A549 (cell line): Measurements from ENCODE around the gene RNF43. TPM values are rescaled to one million over a fixed set of nuclear protein-coding genes. Genes with fewer than 3 reads are reported as not detected.

ENCODE experiments used
- ATAC-seq, 2 experiments: fragments of 200-7000 bp in 1 of 2; fragments of >200 bp in 1 of 2; cut with Nextera tagmentation in 1 of 2; cut with Tn5 transposase in 1 of 2; 3 replicates each; pipeline versions ENCODE4 v1.8.0 to v1.9.1; 2018 to 2020; ENCODE audit warnings: mild to moderate bottlenecking in 1 of 2, moderate library complexity in 1 of 2
- CTCF ChIA-PET: fragments of 300-600 bp; sonication (Branson Sonifier 250); formaldehyde crosslinking; extraction: SDS; loops from one replicate; lab custom pipeline; 2021; ENCODE audit warnings: antibody characterized with exemption, inconsistent platforms; lab: Yijun Ruan, JAX
- POLR2A ChIA-PET: fragments of 350-600 bp; formaldehyde crosslinking; extraction: SDS; loops from one replicate; lab custom pipeline; 2021; ENCODE audit warnings: antibody characterized with exemption, inconsistent platforms; lab: Yijun Ruan, JAX
- DNase-seq, 2 experiments: peaks; one replicate each; pipeline versions ENCODE4 v3.0.0 to v3.0.0-alpha.2; 2011 to 2016; ENCODE audit warnings: low read depth in 1 of 2, low spot score in 1 of 2
- FAIRE-seq: peaks from 2 replicates; lab custom pipeline; 2011; peaks lifted over from hg19 to GRCh38; lab: Jason Lieb, UNC
- H3K27ac ChIP-seq, 2 experiments: fragments of >200 bp; sonication (Bioruptor Twin); formaldehyde crosslinking; 3 replicates each; pipeline ENCODE4 v1.5.1; 2016 to 2017
- H3K4me1 ChIP-seq: fragments of >200 bp; sonication (Bioruptor Twin); formaldehyde crosslinking; 3 replicates; pipeline ENCODE4 v1.6.1; 2016
- H3K4me2 ChIP-seq: fragments of >200 bp; sonication (Bioruptor Twin); formaldehyde crosslinking; 3 replicates; pipeline ENCODE4 v1.6.1; 2016
- H3K4me3 ChIP-seq: fragments of >200 bp; sonication (Bioruptor Twin); formaldehyde crosslinking; 3 replicates; pipeline ENCODE4 v1.5.1; 2016
- H3K9me3 ChIP-seq: fragments of >200 bp; sonication (Bioruptor Twin); formaldehyde crosslinking; 3 replicates; pipeline ENCODE4 v1.6.1; 2016
- CBX2 ChIP-seq: fragments of 200-600 bp; sonication (generic); IDR thresholded peaks from 2 replicates; pipeline ENCODE4 v1.6.1; 2016; ENCODE audit warnings: low read depth, mild to moderate bottlenecking, borderline replicate concordance
- CHD4 ChIP-seq: fragments of 200-600 bp; sonication (generic); IDR thresholded peaks from 2 replicates; pipeline ENCODE4 v1.6.1; 2016; ENCODE audit warnings: antibody characterized with exemption, mild to moderate bottlenecking, borderline replicate concordance
- EHMT2 ChIP-seq: fragments of 200-600 bp; sonication (generic); IDR thresholded peaks from 2 replicates; pipeline ENCODE4 v1.6.1; 2016; ENCODE audit warnings: antibody characterized with exemption, low read depth, mild to moderate bottlenecking, moderate library complexity
- EP300 ChIP-seq, 2 experiments: fragments of >200 bp; sonication (Bioruptor Twin); formaldehyde crosslinking; IDR thresholded peaks; 2 replicates in 1 of 2; 3 replicates in 1 of 2; pipeline ENCODE4 v1.6.1; 2016 to 2017
- GATA3 ChIP-seq: IDR thresholded peaks from 2 replicates; pipeline ENCODE4 v1.6.1; 2012; ENCODE audit warnings: borderline replicate concordance
- HOXB13 ChIP-seq: fragments of 250-450 bp; sonication (Bioruptor Pico); IDR thresholded peaks from 2 replicates; pipeline ENCODE4 v1.5.0; 2020; ENCODE audit warnings: low read depth, mild to moderate bottlenecking, moderate library complexity
- HOXB5 ChIP-seq: fragments of 250-450 bp; sonication (Bioruptor Pico); IDR thresholded peaks from 2 replicates; pipeline ENCODE4 v1.5.0; 2020; ENCODE audit warnings: mild to moderate bottlenecking, moderate library complexity
- JUN ChIP-seq, 2 experiments: fragments of >200 bp; sonication (Bioruptor Twin); formaldehyde crosslinking; IDR thresholded peaks; 2 replicates in 1 of 2; 3 replicates in 1 of 2; pipeline ENCODE4 v1.6.1; 2016 to 2017
- KDM1A ChIP-seq: fragments of 200-600 bp; sonication (generic); IDR thresholded peaks from 2 replicates; pipeline ENCODE4 v1.6.1; 2016; ENCODE audit warnings: low read depth, mild to moderate bottlenecking
- KDM5A ChIP-seq: fragments of 200-600 bp; sonication (generic); IDR thresholded peaks from 2 replicates; pipeline ENCODE4 v1.6.1; 2016; ENCODE audit warnings: antibody characterized with exemption, mild to moderate bottlenecking
- MAFK ChIP-seq: fragments of 450-650 bp; IDR thresholded peaks from 2 replicates; pipeline ENCODE4 v1.6.1; 2014; ENCODE audit not compliant: partially characterized antibody
- MAZ ChIP-seq: fragments of 150-350 bp; IDR thresholded peaks from 2 replicates; pipeline ENCODE4 v1.6.1; 2014; ENCODE audit warnings: antibody characterized with exemption, low read depth, low read length, borderline replicate concordance
- MYC ChIP-seq: IDR thresholded peaks from 2 replicates; pipeline ENCODE4 v1.6.1; 2012; ENCODE audit warnings: mild to moderate bottlenecking, inconsistent platforms, low read length, improper control_type of control experiment, borderline replicate concordance
- NPAS2 ChIP-seq: fragments of 250-450 bp; sonication (Bioruptor Pico); IDR thresholded peaks from 2 replicates; pipeline ENCODE4 v1.8.0; 2022; ENCODE audit warnings: mild to moderate bottlenecking, moderate library complexity, borderline replicate concordance
- NR3C1 ChIP-seq: fragments of >200 bp; sonication (Bioruptor Twin); formaldehyde crosslinking; IDR thresholded peaks from 3 replicates; pipeline ENCODE4 v1.6.1; 2017
- PHF8 ChIP-seq: fragments of 200-600 bp; sonication (generic); IDR thresholded peaks from 2 replicates; pipeline ENCODE4 v1.6.1; 2016; ENCODE audit warnings: low read depth, mild to moderate bottlenecking, antibody characterized with exemption, moderate library complexity, borderline replicate concordance
- POLR2A ChIP-seq: IDR thresholded peaks from 2 replicates; pipeline ENCODE4 v1.6.1; 2012; ENCODE audit warnings: mild to moderate bottlenecking, low read length
- POLR2AphosphoS2 ChIP-seq: conservative IDR thresholded peaks from 2 replicates; pipeline ENCODE4 v1.6.1; 2012; ENCODE audit warnings: low read length, improper control_type of control experiment, inconsistent platforms
- RAD21 ChIP-seq, 2 experiments: fragments of >200 bp in 1 of 2; sonication (Bioruptor Twin) in 1 of 2; formaldehyde crosslinking in 1 of 2; IDR thresholded peaks in 1 of 2; conservative IDR thresholded peaks in 1 of 2; 2 replicates in 1 of 2; 3 replicates in 1 of 2; pipeline ENCODE4 v1.6.1; 2012 to 2018; ENCODE audit warnings: inconsistent platforms in 1 of 2
- RARB ChIP-seq: fragments of 250-450 bp; sonication (Bioruptor Pico); IDR thresholded peaks from 2 replicates; pipeline ENCODE4 v1.8.0; 2021; ENCODE audit warnings: mild to moderate bottlenecking, moderate library complexity
- RCOR1 ChIP-seq: fragments of 150-350 bp; IDR thresholded peaks from 2 replicates; pipeline ENCODE4 v1.6.1; 2014; ENCODE audit warnings: antibody characterized with exemption, low read length, low read depth
- RFX5 ChIP-seq: fragments of 450-650 bp; IDR thresholded peaks from 2 replicates; pipeline ENCODE4 v1.7.1; 2014; ENCODE audit warnings: antibody characterized with exemption, mild to moderate bottlenecking, moderate library complexity
- SMC3 ChIP-seq: fragments of >200 bp; sonication (Bioruptor Twin); formaldehyde crosslinking; IDR thresholded peaks from 3 replicates; pipeline ENCODE4 v1.6.1; 2018; ENCODE audit warnings: inconsistent platforms
- TFCP2L1 ChIP-seq: fragments of 250-450 bp; sonication (Bioruptor Pico); IDR thresholded peaks from 2 replicates; pipeline ENCODE4 v1.5.0; 2021; ENCODE audit warnings: mild to moderate bottlenecking
- WGBS: methylation state at CpG from one replicate; pipeline ENCODE4 v1.1.6; 2017; ENCODE audit errors: missing lambda C conversion rate; 5-methylcytosine and 5-hydroxymethylcytosine counted together
- polyA plus RNA-seq, 4 experiments: library from polyadenylated mRNA; depleted of rRNA in 3 of 4; stranded (reverse); fragments of >200 nt; fragmentation: RNase III in 1 of 4; extraction: RNeasy Plus Mini Kit Qiagen cat#74134 plus additional on column Dnase treatment in 1 of 4; gene quantifications; 2 replicates in 3 of 4; 3 replicates in 1 of 4; pipeline ENCODE4 v1.2.3, GENCODE V29; 2011 to 2017
- TF ChIP-seq, protein P1 (sequence below): fragments of >200 bp; sonication (Bioruptor Twin); formaldehyde crosslinking; IDR thresholded peaks from 2 replicates; pipeline ENCODE4 v1.6.1; 2016
- TF ChIP-seq, protein P2 (sequence below): fragments of 250-450 bp; sonication (Bioruptor Pico); IDR thresholded peaks from 2 replicates; pipeline ENCODE4 v1.5.0; 2021; ENCODE audit warnings: mild to moderate bottlenecking, moderate library complexity, borderline replicate concordance
- TF ChIP-seq, protein P3 (sequence below): IDR thresholded peaks from 2 replicates; pipeline ENCODE4 v1.6.1; 2012
- TF ChIP-seq, protein P4 (sequence below): fragments of 200-600 bp; sonication (generic); IDR thresholded peaks from 2 replicates; pipeline ENCODE4 v1.6.1; 2016; ENCODE audit warnings: antibody characterized with exemption, mild to moderate bottlenecking, moderate library complexity

Gene RNF43
- polyA plus RNA-seq, 2 of the 4 experiments (the other 2 are of a cell fraction) = 2.5 to 6.6 TPM

DNA sequence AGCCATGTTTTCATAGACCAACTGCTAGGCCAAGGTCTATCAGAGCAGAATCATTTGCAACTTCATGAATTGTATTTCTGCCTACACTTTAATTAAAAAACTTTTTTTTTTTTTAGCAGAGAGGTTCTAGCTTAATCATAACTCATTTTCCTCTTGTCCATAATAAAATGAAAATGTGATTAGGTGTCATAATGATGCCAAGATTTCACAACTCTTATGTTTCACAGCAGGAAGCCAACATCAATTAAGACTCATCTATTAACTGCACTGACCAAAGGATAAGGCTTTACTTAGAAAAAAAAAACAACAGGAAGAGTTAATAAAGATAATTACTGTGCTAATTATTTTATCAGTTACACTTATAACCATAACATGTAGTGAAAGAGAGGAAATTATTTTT is 18.9 kb upstream of the RNF43 start:
- no peaks in the 10 kb centered on the region for H3K9me3 ChIP-seq
- DNase-seq (no peak), ATAC-seq (no peak), FAIRE-seq (peak; percentile 32)
- TF ChIP-seq MAFK (no peak), CBX2 (no peak), MYC (no peak), JUN (IDR thresholded peaks at IDR 0.05) (no peak), GATA3 (no peak), POLR2A (no peak)
- ChIA-PET CTCF (interaction anchor here (0.6 to 8.9 kb wide), 8 partner anchors 11 to 434 kb away, joined by 3 to 80 read pairs (median 5); partner anchors contain the start of genes RNF43 and SUPT4H1), POLR2A (no interaction called here)
- H3K4me3 ChIP-seq = no peak overlapping the region
- no peaks in the 10 kb centered on the region for H3K4me1 ChIP-seq
- H3K27ac ChIP-seq = no peak overlapping the region
- no peak overlapping the region for H3K4me2 ChIP-seq

DNA sequence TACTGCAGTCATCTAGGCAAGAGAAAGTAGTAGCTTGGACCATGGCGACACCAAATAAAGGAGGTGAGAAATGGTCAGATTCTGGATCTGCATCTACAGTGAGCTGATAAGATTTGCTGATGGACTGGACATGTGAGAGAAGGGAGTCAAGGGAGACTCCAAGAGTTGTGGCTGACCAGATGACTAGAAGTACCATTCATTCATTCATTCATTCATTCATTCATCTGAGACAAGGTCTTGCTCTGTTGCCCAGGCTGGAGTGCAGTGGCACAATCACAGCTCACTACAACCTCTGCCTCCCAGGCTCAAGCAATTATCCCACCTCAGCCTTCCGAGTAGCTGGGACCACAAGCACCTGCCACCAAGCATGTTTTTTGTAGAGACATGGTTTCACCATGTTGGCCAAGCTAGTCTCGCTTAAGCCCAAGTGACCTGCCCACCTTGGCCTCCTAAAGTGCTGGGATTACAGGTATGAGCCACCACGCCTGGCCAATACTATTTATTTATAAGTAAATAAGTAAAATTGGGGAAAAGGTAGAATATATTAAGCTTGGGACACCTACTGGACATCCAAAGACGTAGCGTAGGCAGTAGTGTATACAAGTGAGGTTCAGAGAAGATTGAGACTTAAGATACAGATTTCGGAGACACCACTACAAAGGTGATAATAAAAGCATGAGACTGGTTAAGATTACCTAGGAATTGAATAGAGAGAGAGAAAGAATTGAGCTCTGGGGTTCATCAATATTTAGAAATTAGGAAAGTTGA is 15.7 kb upstream of the RNF43 start:
- Histone ChIP-seq H3K4me1 (no peaks in the 10 kb centered on the region), H3K9me3 (no peaks in the 10 kb centered on the region), H3K4me2 (no peak overlapping the region), H3K4me3 (no peak overlapping the region), H3K27ac (no peak overlapping the region)
- ChIA-PET CTCF (interaction anchor here (0.6 to 8.9 kb wide), 17 partner anchors 8 to 494 kb away, joined by 3 to 80 read pairs (median 3); partner anchors contain the start of genes RNF43 and SUPT4H1), POLR2A (interaction anchor here (1.4 kb wide), 1 partner anchor 81 kb away, joined by 8 read pairs; the partner anchor contains the start of gene SUPT4H1)
- WGBS = 49% methylated on average over 7 of the region's 7 CpGs
- ATAC-seq (no peak), FAIRE-seq (no peak), DNase-seq (no peak)
- no peak for TF ChIP-seq MAZ
- no peak for TF ChIP-seq EP300 (IDR thresholded peaks at IDR 0.05)
- TF ChIP-seq POLR2A = no peak
- TF ChIP-seq KDM5A = no peak
- TF ChIP-seq CHD4 = no peak
- TF ChIP-seq PHF8 = no peak
- no peak for TF ChIP-seq RCOR1
- TF ChIP-seq, protein P1, sequence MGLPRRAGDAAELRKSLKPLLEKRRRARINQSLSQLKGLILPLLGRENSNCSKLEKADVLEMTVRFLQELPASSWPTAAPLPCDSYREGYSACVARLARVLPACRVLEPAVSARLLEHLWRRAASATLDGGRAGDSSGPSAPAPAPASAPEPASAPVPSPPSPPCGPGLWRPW = no peak
- no peak for TF ChIP-seq NR3C1
- TF ChIP-seq EHMT2 = no peak
- TF ChIP-seq POLR2AphosphoS2 = no peak
- no peak for TF ChIP-seq RARB (CRISPR knock-in tag)
- TF ChIP-seq KDM1A = no peak
- no peak for TF ChIP-seq NPAS2 (CRISPR knock-in tag)
- no peak for TF ChIP-seq HOXB13
- no peak for TF ChIP-seq TFCP2L1 (CRISPR knock-in tag)
- TF ChIP-seq RAD21 (conservative IDR thresholded peaks at IDR 0.05 in 1 of 2, IDR thresholded peaks at IDR 0.05 in 1 of 2) = no peak

DNA sequence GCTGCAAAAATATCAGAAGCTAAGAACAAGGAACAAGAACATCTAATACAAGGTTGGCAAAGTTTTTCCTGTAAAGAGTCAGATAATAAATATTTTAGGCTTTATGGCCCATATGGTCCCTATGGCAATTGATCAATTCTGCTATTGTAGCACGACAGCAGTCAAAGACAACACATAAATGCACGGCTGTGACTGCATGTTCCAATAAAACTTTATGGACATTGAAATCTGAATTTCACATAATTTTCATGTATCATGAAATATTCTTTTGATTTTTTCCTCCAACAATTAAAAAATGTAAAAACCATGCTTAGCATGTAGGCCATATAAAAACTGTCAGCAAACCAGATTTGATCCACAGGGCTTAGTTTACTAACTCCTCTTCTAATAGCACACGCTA is 10.5 kb upstream of the RNF43 start:
- H3K4me3 ChIP-seq = no peak overlapping the region
- TF ChIP-seq, protein P2, sequence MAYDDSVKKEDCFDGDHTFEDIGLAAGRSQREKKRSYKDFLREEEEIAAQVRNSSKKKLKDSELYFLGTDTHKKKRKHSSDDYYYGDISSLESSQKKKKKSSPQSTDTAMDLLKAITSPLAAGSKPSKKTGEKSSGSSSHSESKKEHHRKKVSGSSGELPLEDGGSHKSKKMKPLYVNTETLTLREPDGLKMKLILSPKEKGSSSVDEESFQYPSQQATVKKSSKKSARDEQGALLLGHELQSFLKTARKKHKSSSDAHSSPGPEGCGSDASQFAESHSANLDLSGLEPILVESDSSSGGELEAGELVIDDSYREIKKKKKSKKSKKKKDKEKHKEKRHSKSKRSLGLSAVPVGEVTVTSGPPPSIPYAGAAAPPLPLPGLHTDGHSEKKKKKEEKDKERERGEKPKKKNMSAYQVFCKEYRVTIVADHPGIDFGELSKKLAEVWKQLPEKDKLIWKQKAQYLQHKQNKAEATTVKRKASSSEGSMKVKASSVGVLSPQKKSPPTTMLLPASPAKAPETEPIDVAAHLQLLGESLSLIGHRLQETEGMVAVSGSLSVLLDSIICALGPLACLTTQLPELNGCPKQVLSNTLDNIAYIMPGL (CRISPR knock-in tag) = no peak
- TF ChIP-seq RFX5 = no peak
- no peak for TF ChIP-seq NR3C1
- no peak for TF ChIP-seq HOXB5 (CRISPR knock-in tag)
- no peak for TF ChIP-seq CBX2
- no peak for TF ChIP-seq EHMT2
- TF ChIP-seq, protein P1 = no peak
- TF ChIP-seq, protein P3, sequence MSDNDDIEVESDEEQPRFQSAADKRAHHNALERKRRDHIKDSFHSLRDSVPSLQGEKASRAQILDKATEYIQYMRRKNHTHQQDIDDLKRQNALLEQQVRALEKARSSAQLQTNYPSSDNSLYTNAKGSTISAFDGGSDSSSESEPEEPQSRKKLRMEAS = no peak
- TF ChIP-seq SMC3 = no peak
- TF ChIP-seq, protein P4, sequence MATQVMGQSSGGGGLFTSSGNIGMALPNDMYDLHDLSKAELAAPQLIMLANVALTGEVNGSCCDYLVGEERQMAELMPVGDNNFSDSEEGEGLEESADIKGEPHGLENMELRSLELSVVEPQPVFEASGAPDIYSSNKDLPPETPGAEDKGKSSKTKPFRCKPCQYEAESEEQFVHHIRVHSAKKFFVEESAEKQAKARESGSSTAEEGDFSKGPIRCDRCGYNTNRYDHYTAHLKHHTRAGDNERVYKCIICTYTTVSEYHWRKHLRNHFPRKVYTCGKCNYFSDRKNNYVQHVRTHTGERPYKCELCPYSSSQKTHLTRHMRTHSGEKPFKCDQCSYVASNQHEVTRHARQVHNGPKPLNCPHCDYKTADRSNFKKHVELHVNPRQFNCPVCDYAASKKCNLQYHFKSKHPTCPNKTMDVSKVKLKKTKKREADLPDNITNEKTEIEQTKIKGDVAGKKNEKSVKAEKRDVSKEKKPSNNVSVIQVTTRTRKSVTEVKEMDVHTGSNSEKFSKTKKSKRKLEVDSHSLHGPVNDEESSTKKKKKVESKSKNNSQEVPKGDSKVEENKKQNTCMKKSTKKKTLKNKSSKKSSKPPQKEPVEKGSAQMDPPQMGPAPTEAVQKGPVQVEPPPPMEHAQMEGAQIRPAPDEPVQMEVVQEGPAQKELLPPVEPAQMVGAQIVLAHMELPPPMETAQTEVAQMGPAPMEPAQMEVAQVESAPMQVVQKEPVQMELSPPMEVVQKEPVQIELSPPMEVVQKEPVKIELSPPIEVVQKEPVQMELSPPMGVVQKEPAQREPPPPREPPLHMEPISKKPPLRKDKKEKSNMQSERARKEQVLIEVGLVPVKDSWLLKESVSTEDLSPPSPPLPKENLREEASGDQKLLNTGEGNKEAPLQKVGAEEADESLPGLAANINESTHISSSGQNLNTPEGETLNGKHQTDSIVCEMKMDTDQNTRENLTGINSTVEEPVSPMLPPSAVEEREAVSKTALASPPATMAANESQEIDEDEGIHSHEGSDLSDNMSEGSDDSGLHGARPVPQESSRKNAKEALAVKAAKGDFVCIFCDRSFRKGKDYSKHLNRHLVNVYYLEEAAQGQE = no peak
- no peak for TF ChIP-seq CHD4

More for the DNA sequence above, 10.5 kb upstream of the RNF43 start:
- Histone ChIP-seq H3K9me3 (no peaks in the 10 kb centered on the region), H3K27ac (no peak overlapping the region), H3K4me1 (no peaks in the 10 kb centered on the region), H3K4me2 (no peak overlapping the region)
- WGBS = 80% methylated on average over 3 of the region's 3 CpGs
- FAIRE-seq (no peak), DNase-seq (no peak), ATAC-seq (no peak)
- ChIA-PET CTCF (interaction anchor here (0.6 to 8.9 kb wide), 5 partner anchors 10 to 112 kb away, joined by 3 to 65 read pairs (median 3); partner anchors contain the start of gene RNF43), POLR2A (interaction anchor here (0.8 kb wide), 1 partner anchor 75 kb away, joined by 3 read pairs; the partner anchor contains the start of gene SUPT4H1)
